NCI-H2171 (cell line): ENCODE data around the gene LUC7L.
"Not testable (repeated sequence)": the region's sequence is repeated elsewhere in the genome, so short reads cannot be mapped to it uniquely, and the experiment has no call there.

ENCODE experiments used
- DNase-seq: peaks from one replicate; lab custom pipeline; 2025; lab: John Stamatoyannopoulos, UW

Gene LUC7L

GRCh38 chr16:263182-263774 is 34.0 kb upstream of the LUC7L start:
- no peak for DNase-seq

GRCh38 chr16:262121-262745 is 33.0 kb upstream of the LUC7L start:
- DNase-seq: no peak

- peak; percentile 59 for DNase-seq
Measured at GRCh38 chr16:261031-261691, 31.9 kb upstream of the LUC7L start.

GRCh38 chr16:260326-260725 is 31.1 kb upstream of the LUC7L start:
- DNase-seq: no peak

GRCh38 chr16:259814-260253 is 30.6 kb upstream of the LUC7L start:
- DNase-seq: no peak

- DNase-seq: no peak
Measured at GRCh38 chr16:259226-259625, 30.0 kb upstream of the LUC7L start.

- not testable (repeated sequence) for DNase-seq
Measured at GRCh38 chr16:258091-258490, 28.8 kb upstream of the LUC7L start.

GRCh38 chr16:255183-255582 is 25.9 kb upstream of the LUC7L start:
- no peak for DNase-seq

GRCh38 chr16:254461-254860 is 25.2 kb upstream of the LUC7L start:
- DNase-seq: no peak

GRCh38 chr16:253833-254232 is 24.6 kb upstream of the LUC7L start:
- DNase-seq: no peak

GRCh38 chr16:252366-253337 is 23.4 kb upstream of the LUC7L start:
- DNase-seq: no peak

- DNase-seq: no peak
Measured at GRCh38 chr16:249431-249830, 20.2 kb upstream of the LUC7L start.

GRCh38 chr16:247027-247426 is 17.8 kb upstream of the LUC7L start:
- no peak for DNase-seq

- no peak for DNase-seq
Measured at GRCh38 chr16:245105-245504, 15.9 kb upstream of the LUC7L start.

- no peak for DNase-seq
Measured at GRCh38 chr16:243348-243747, 14.1 kb upstream of the LUC7L start.

GRCh38 chr16:242281-242680 is 13.0 kb upstream of the LUC7L start:
- DNase-seq: no peak

- no peak for DNase-seq
Measured at GRCh38 chr16:240559-240958, 11.3 kb upstream of the LUC7L start.

GRCh38 chr16:239948-240277 is 10.7 kb upstream of the LUC7L start:
- no peak for DNase-seq

GRCh38 chr16:234468-235305 is 5.4 kb upstream of the LUC7L start, which contains the start of gene FAM234A:
Gene FAM234A (plus strand): TSS chr16:234821. CDS start chr16:254414, 19,593 bp downstream.
- DNase-seq: peak; percentile 95

GRCh38 chr16:230949-231348 is 1.7 kb upstream of the LUC7L start:
- no peak for DNase-seq

- not testable (repeated sequence) for DNase-seq
Measured at GRCh38 chr16:230351-230750, 1.1 kb upstream of the LUC7L start.
